Mesenchymal stem cell (in vitro differentiated cells and primary cell): ENCODE data around the gene FAM120B.

Source experiments
- DNase-seq: peaks from one replicate; pipeline ENCODE4 v3.0.0-alpha.2; 2013
- H2AFZ ChIP-seq: one replicate; pipeline ENCODE4 v1.6.1; 2013; ENCODE audit warnings: low read depth, mild to moderate bottlenecking, control low read depth, inconsistent platforms, low read length, moderate library complexity
- H2AK5ac ChIP-seq: 2 replicates; pipeline ENCODE4 v1.6.1; 2013; ENCODE audit warnings: low read length, moderate library complexity, mild to moderate bottlenecking, inconsistent platforms; ENCODE audit not compliant: severe bottlenecking
- H2BK120ac ChIP-seq: one replicate; pipeline ENCODE4 v1.6.1; 2013; ENCODE audit warnings: low read depth, mild to moderate bottlenecking, inconsistent platforms, low read length, moderate library complexity
- H2BK12ac ChIP-seq, 2 experiments: one replicate each; pipeline ENCODE4 v1.6.1; 2013; ENCODE audit warnings: inconsistent platforms in 2 of 2, low read length in 2 of 2, mild to moderate bottlenecking in 2 of 2, moderate library complexity in 2 of 2, control low read depth in 1 of 2
- H2BK15ac ChIP-seq: one replicate; pipeline ENCODE4 v1.6.1; 2013; ENCODE audit warnings: mild to moderate bottlenecking, low read depth, inconsistent platforms; ENCODE audit not compliant: poor library complexity, severe bottlenecking
- H2BK5ac ChIP-seq: 2 replicates; pipeline ENCODE4 v1.6.1; 2013; ENCODE audit warnings: low read depth, mild to moderate bottlenecking, low read length, control low read depth, inconsistent platforms; ENCODE audit not compliant: poor library complexity, severe bottlenecking
- H3K14ac ChIP-seq, 2 experiments: one replicate each; pipeline ENCODE4 v1.6.1; 2013; ENCODE audit warnings: inconsistent platforms in 2 of 2, low read length in 2 of 2, control low read depth in 1 of 2, mild to moderate bottlenecking in 1 of 2, moderate library complexity in 1 of 2
- H3K18ac ChIP-seq, 2 experiments: one replicate each; pipeline ENCODE4 v1.6.1; 2013; ENCODE audit warnings: inconsistent platforms in 2 of 2, low read length in 2 of 2, control low read depth in 1 of 2, low read depth in 1 of 2, mild to moderate bottlenecking in 1 of 2
- H3K23ac ChIP-seq, 2 experiments: one replicate each; pipeline ENCODE4 v1.6.1; 2013; ENCODE audit warnings: inconsistent platforms in 2 of 2, low read length in 2 of 2, mild to moderate bottlenecking in 2 of 2, moderate library complexity in 2 of 2, control low read depth in 1 of 2
- H3K27ac ChIP-seq: 2 replicates; pipeline ENCODE4 v1.5.1; 2013; ENCODE audit warnings: mild to moderate bottlenecking, moderate library complexity, low read length, control low read depth, inconsistent platforms; ENCODE audit not compliant: poor library complexity, severe bottlenecking
- H3K27me3 ChIP-seq, 2 experiments: 2 replicates each; pipeline versions ENCODE4 v1.6.1 to v1.7.0; 2013; ENCODE audit warnings: low read length in 2 of 2, mild to moderate bottlenecking in 2 of 2, moderate library complexity in 2 of 2, control low read depth in 1 of 2, inconsistent platforms in 1 of 2; ENCODE audit not compliant: control insufficient read depth in 1 of 2, insufficient read depth in 1 of 2
- H3K36me3 ChIP-seq, 2 experiments: 2 replicates each; pipeline versions ENCODE4 v1.6.1 to v1.7.0; 2013; ENCODE audit warnings: low read length in 2 of 2, control low read depth in 1 of 2, inconsistent platforms in 1 of 2, low read depth in 1 of 2, mild to moderate bottlenecking in 1 of 2; ENCODE audit not compliant: insufficient read depth in 2 of 2, control insufficient read depth in 1 of 2
- H3K4ac ChIP-seq, 2 experiments: one replicate each; pipeline ENCODE4 v1.6.1; 2013; ENCODE audit warnings: inconsistent platforms in 2 of 2, low read length in 2 of 2, mild to moderate bottlenecking in 2 of 2, moderate library complexity in 2 of 2, control low read depth in 1 of 2, low read depth in 1 of 2
- H3K4me1 ChIP-seq: 2 replicates; pipeline ENCODE4 v1.6.1; 2013; ENCODE audit warnings: low read depth, low read length, control low read depth; ENCODE audit not compliant: control insufficient read depth, insufficient read depth
- H3K4me2 ChIP-seq: 2 replicates; pipeline ENCODE4 v1.6.1; 2013; ENCODE audit warnings: low read length, mild to moderate bottlenecking, inconsistent platforms; ENCODE audit not compliant: poor library complexity, severe bottlenecking
- H3K4me3 ChIP-seq, 2 experiments: 2 replicates each; pipeline versions ENCODE4 v1.5.1 to v1.7.0; 2013; ENCODE audit warnings: low read length in 2 of 2, mild to moderate bottlenecking in 2 of 2, control low read depth in 1 of 2, low read depth in 1 of 2; ENCODE audit not compliant: insufficient read depth in 1 of 2
- H3K79me1 ChIP-seq: replicated peaks from 2 replicates; pipeline ENCODE4 v1.6.1; 2013; ENCODE audit warnings: mild to moderate bottlenecking, control low read depth, low read length, inconsistent platforms; ENCODE audit not compliant: poor library complexity, severe bottlenecking
- H3K9ac ChIP-seq: 2 replicates; pipeline ENCODE4 v1.7.0; 2013; ENCODE audit warnings: mild to moderate bottlenecking, low read length, moderate library complexity
- H3K9me3 ChIP-seq: 2 replicates; pipeline ENCODE4 v1.7.0; 2013; ENCODE audit warnings: mild to moderate bottlenecking, low read length; ENCODE audit not compliant: control insufficient read depth
- H4K8ac ChIP-seq: one replicate; pipeline ENCODE4 v1.6.1; 2013; ENCODE audit warnings: inconsistent platforms, mild to moderate bottlenecking, low read length, moderate library complexity
- H4K91ac ChIP-seq: one replicate; pipeline ENCODE4 v1.6.1; 2013; ENCODE audit warnings: mild to moderate bottlenecking, low read length, inconsistent platforms
- WGBS: methylation state at CpG from one replicate; pipeline ENCODE4 v1.1.7; 2013; ENCODE audit warnings: mixed read lengths; 5-methylcytosine and 5-hydroxymethylcytosine counted together

FAM120B gene

DNA sequence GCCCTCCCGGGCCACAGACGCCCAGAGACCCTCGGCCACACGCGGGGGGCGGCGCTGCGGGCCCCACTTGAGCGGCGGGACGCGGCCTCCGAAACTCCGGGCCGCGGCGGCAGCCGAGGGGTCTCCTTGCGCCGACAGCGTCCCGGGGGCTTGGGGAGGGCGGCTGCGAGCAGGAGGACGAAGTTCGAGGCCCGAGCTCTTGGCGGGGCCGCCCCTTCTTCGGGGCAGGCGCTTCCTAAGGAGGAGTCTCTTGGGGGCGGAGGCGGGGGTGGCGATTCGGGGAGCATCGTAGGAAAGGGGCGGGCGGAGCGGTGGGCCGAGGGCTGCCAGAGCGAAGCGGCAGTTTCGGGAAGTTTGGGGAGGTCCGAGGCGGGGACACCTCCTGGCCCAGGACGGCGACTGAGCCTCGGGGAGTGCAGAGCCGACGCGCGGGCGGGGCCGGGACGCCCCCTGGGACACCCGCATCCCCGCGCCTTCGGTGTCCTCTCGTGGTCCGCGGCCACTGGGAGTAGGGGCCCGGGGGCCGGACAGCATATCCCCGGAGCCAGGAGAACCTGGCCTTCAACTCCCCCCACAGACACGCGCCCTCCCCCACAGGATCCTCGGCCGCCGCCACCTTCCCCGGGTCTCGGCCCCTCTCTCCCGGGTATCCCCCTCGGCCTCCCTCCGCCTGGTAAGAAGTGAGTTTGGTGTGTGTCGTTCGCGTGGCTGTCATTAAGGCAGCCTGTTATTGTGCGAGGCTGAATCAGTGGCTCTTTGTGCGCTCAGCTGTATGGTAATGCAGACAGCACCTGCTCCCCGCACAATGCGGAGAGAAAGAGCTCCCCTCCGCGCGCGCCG lies 15.1 kb upstream of the FAM120B start:
- H4K8ac ChIP-seq = peak overlapping the region; percentile 47
- no peak overlapping the region for H2AFZ ChIP-seq
- H3K79me1 ChIP-seq = no peaks in the 10 kb centered on the region
- H3K14ac ChIP-seq = no peak overlapping the region
- DNase-seq = no peak
- H3K9me3 ChIP-seq = no peaks in the 10 kb centered on the region
- no peak overlapping the region for H2BK12ac ChIP-seq
- H3K36me3 ChIP-seq = no peaks in the 10 kb centered on the region
- no peak overlapping the region for H2BK5ac ChIP-seq
- no peak overlapping the region for H2BK120ac ChIP-seq
- peaks cover 53% of the 10 kb centered on the region for H3K4me1 ChIP-seq
- no peak overlapping the region for H3K18ac ChIP-seq
- no peak overlapping the region for H3K27ac ChIP-seq
- 1% methylated on average over 36 of the region's 87 CpGs for WGBS
- no peak overlapping the region for H3K4ac ChIP-seq
- peaks cover 75 to 86% of the 10 kb centered on the region in 2 experiments for H3K27me3 ChIP-seq
- H3K9ac ChIP-seq = no peak overlapping the region
- H3K23ac ChIP-seq = peak overlapping the region in 1 of 2 experiments; percentile 68
- peak overlapping the region; percentile 61 for H2BK15ac ChIP-seq
- H4K91ac ChIP-seq = no peak overlapping the region
- no peak overlapping the region for H2AK5ac ChIP-seq
- H3K4me2 ChIP-seq = peak overlapping the region; percentile 84
- peak overlapping the region; percentile 47 to 68 for H3K4me3 ChIP-seq

DNA sequence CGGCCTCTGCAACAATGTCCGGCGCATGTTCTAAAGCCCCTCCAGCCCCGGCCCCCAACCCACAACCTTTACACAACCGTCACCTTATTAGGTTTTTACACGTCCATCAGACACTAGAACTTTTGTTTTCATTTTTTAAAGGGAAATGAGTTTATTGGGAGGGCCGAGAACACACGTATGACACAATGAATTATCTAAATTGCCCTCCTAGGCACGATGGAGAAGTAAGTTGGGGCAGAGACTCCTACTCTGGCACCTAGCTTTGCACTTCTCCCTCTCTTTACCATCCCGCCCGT lies 14.5 kb upstream of the FAM120B start:
- peak overlapping the region in 1 of 2 experiments; percentile 68 for H3K4me3 ChIP-seq
- H3K9ac ChIP-seq = no peak overlapping the region
- no peak overlapping the region for H3K4ac ChIP-seq
- no peak overlapping the region for H3K27ac ChIP-seq
- no peak overlapping the region for H3K14ac ChIP-seq
- H2AFZ ChIP-seq = no peak overlapping the region
- no peaks in the 10 kb centered on the region for H3K36me3 ChIP-seq
- no peak overlapping the region for H4K8ac ChIP-seq
- H3K4me1 ChIP-seq = peaks cover 55% of the 10 kb centered on the region
- no peak for DNase-seq
- WGBS = 0% methylated on average over 8 of the region's 11 CpGs
- no peak overlapping the region for H2BK12ac ChIP-seq
- no peak overlapping the region for H4K91ac ChIP-seq
- H2BK5ac ChIP-seq = no peak overlapping the region
- peak overlapping the region; percentile 84 for H3K4me2 ChIP-seq
- peak overlapping the region in 1 of 2 experiments; percentile 3 for H3K23ac ChIP-seq
- H3K18ac ChIP-seq = no peak overlapping the region
- no peak overlapping the region for H2AK5ac ChIP-seq
- H3K27me3 ChIP-seq = peaks cover 73 to 89% of the 10 kb centered on the region in 2 experiments
- no peaks in the 10 kb centered on the region for H3K9me3 ChIP-seq
- H2BK120ac ChIP-seq = no peak overlapping the region
- H2BK15ac ChIP-seq = no peak overlapping the region
- no peaks in the 10 kb centered on the region for H3K79me1 ChIP-seq

DNA sequence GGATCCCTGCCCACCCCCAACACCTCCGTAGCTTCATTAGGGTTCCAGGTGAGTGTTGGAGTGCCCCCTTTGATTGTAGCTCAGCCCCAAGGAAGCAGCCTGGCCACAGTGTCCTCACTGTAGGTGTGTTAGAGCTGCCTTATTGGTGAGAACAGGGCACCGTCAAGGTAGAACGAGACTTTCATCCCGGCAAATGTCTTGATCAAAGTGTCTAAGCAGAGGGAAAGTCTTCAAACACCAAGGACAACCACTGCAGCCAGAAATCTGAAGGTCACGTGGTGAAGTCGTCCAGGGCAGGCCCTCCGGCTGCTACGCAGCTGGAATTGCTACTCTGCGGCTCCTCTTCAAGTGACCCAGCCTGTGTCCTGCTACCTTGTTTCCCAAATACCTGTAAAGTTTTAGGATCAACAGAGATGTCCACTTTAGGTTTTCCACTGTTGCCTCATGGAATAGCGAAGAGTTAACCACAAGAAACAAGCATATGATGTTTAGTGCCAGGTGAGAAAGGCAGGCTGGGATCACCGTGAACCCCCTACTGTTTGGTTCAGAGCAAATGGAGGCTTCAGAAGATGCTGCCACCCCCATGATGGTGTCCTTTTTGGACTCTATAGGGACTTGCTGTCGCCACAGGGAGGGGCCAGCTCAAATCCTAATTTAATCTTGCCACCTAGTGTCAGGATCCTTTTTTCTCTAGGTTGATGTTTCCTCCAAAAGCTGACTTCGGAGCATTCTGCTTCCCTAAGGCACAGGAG lies 14.0 kb upstream of the FAM120B start:
- peak overlapping the region in 1 of 2 experiments; percentile 3 for H3K23ac ChIP-seq
- H3K4ac ChIP-seq = no peak overlapping the region
- no peaks in the 10 kb centered on the region for H3K9me3 ChIP-seq
- H3K4me2 ChIP-seq = no peak overlapping the region
- H2BK15ac ChIP-seq = no peak overlapping the region
- H3K18ac ChIP-seq = no peak overlapping the region
- H3K4me3 ChIP-seq = peak overlapping the region in 1 of 2 experiments; percentile 75
- H3K27ac ChIP-seq = no peak overlapping the region
- no peak overlapping the region for H2BK120ac ChIP-seq
- no peak overlapping the region for H2AFZ ChIP-seq
- H3K4me1 ChIP-seq = peaks cover 59% of the 10 kb centered on the region
- H2BK12ac ChIP-seq = no peak overlapping the region
- no peaks in the 10 kb centered on the region for H3K79me1 ChIP-seq
- H4K8ac ChIP-seq = no peak overlapping the region
- no peak for DNase-seq
- no peak overlapping the region for H2BK5ac ChIP-seq
- no peaks in the 10 kb centered on the region for H3K36me3 ChIP-seq
- no peak overlapping the region for H2AK5ac ChIP-seq
- H4K91ac ChIP-seq = no peak overlapping the region
- no peak overlapping the region for H3K14ac ChIP-seq
- peaks cover 69 to 90% of the 10 kb centered on the region in 2 experiments for H3K27me3 ChIP-seq
- 4% methylated on average over 13 of the region's 13 CpGs for whole genome bisulfite sequencing
- H3K9ac ChIP-seq = no peak overlapping the region
